IPS DF 6.9 (cell line): ENCODE data around the gene PFKFB2.

ENCODE experiments used
- DNase-seq: peaks from one replicate; pipeline ENCODE4 v3.0.0-alpha.2; 2013; ENCODE audit warnings: low read depth, low spot score
- H3K27ac ChIP-seq: one replicate; pipeline ENCODE4 v1.5.1; 2013; ENCODE audit warnings: low read length, control low read depth
- H3K27me3 ChIP-seq: 2 replicates; pipeline ENCODE4 v1.6.1; 2013; ENCODE audit warnings: mild to moderate bottlenecking, low read length; ENCODE audit not compliant: control insufficient read depth, insufficient read depth
- H3K36me3 ChIP-seq: 2 replicates; pipeline ENCODE4 v1.6.1; 2013; ENCODE audit warnings: low read length; ENCODE audit not compliant: control insufficient read depth, insufficient read depth
- H3K4me1 ChIP-seq: 2 replicates; pipeline ENCODE4 v1.6.1; 2013; ENCODE audit warnings: low read length; ENCODE audit not compliant: control insufficient read depth, insufficient read depth
- H3K4me3 ChIP-seq: 2 replicates; pipeline ENCODE4 v1.5.1; 2013; ENCODE audit warnings: mild to moderate bottlenecking, low read length
- H3K9me3 ChIP-seq: 2 replicates; pipeline ENCODE4 v1.6.1; 2013; ENCODE audit warnings: low read length, inconsistent platforms; ENCODE audit not compliant: control insufficient read depth, insufficient read depth
- WGBS: extraction: QIAGEN DNeasy Blood & Tissue Kit; methylation state at CpG from one replicate; pipeline ENCODE4 v1.1.7; 2013; ENCODE audit warnings: mixed read lengths, missing lambda C conversion rate; ENCODE audit not compliant: insufficient read length, insufficient coverage; 5-methylcytosine and 5-hydroxymethylcytosine counted together

The PFKFB2 gene

DNA sequence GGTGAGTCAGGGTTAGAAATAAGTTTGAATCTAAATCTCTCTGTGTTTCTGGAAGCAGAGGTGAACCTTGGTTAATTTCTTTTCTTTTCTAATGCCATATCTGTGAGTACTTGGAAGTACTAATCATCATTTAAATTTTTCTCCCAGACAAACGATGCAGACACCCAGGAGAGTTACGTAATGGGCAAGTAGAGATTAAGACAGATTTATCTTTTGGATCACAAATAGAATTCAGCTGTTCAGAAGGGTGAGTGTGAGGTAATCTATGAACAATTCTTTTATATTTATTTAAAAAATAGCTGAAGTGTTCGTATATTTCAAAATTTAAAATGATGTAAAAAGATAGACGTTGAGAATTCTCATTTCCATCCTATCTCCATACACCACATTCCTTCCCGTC lies 62.2 kb downstream of the PFKFB2 start:
- Histone ChIP-seq H3K9me3 (no peaks in the 10 kb centered on the region), H3K27ac (no peak overlapping the region), H3K4me3 (no peak overlapping the region), H3K4me1 (no peaks in the 10 kb centered on the region), H3K36me3 (no peaks in the 10 kb centered on the region), H3K27me3 (no peaks in the 10 kb centered on the region)
- no peak for DNase-seq
- WGBS, result 100% methylated on average over 1 of the region's 5 CpGs

DNA sequence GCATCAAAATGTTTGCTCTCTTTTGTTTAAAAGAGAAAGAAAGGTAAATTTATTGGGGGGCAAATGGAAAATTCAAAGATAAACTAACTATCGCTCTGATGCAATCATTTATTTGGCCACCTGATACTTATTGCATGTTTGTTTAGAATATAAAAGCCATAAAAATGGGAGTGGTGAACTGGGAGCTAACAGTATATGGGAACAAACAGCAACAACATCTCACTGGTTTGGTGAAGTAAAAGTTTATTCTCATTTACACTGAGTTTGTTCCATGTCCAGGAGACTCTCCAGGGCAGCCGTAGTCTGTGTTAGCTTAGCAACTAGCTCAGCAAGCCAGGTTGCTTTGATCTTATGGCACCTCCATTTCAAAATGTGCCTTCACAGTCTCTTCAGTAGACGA lies 71.3 kb downstream of the PFKFB2 start:
- no peaks in the 10 kb centered on the region for H3K9me3 ChIP-seq
- no peaks in the 10 kb centered on the region for H3K27me3 ChIP-seq
- H3K36me3 ChIP-seq, result no peaks in the 10 kb centered on the region
- no peak overlapping the region for H3K27ac ChIP-seq
- H3K4me1 ChIP-seq, result no peaks in the 10 kb centered on the region
- WGBS, result no CpG with 5 or more reads among the region's 3 CpGs
- no peak overlapping the region for H3K4me3 ChIP-seq
- DNase-seq, result no peak

DNA sequence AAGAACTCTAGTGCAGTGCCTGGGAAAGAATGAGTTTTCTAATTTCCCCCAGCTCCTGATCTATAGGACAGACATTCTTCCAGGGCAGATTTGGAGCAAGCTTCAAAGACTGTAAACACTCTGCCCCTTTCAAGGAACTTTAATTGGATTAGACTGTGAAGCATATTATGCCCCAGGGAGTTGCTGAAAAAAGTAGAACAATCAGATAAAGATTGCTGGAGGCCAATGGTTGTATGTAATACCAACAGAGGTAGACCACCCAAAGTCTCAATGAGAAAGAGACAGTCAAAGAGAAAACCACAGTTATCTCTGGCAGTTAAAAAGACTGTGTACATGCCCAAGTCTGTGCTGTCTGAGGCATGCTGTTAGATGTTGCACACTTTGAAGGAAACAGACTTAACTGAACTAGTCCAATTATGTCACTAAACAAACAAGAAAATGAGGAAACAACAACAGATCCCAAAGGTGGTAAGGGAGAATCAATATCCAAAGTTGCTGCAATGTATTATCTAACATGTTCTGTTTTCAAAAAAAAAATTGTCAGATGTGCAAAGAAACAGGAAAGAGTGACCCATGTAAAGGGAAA lies 75.4 kb downstream of the PFKFB2 start:
- Histone ChIP-seq H3K36me3 (no peaks in the 10 kb centered on the region), H3K27me3 (no peaks in the 10 kb centered on the region), H3K27ac (no peak overlapping the region), H3K9me3 (no peaks in the 10 kb centered on the region), H3K4me3 (no peak overlapping the region), H3K4me1 (no peaks in the 10 kb centered on the region)
- DNase-seq, result no peak

DNA sequence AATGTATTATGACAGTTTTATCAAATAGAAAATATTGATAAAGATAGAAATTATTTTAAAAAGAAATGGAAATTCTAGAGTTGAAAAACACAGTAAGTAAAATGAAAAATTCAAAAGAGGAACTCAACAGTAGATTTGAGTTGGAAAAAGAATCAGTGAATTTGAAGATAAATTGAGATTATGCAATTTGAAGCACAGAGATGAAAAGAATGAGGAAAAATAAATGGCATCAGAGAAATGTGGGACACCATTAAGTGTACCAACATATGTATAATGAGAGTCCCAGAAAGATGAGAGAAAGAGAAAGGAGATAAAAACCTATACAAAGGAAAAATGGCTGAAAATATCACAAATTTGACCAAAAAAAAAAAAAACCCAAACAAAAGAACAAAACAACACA lies 76.0 kb downstream of the PFKFB2 start:
- Histone ChIP-seq H3K27ac (no peak overlapping the region), H3K9me3 (no peaks in the 10 kb centered on the region)

More for the DNA sequence above, 76.0 kb downstream of the PFKFB2 start:
- Histone ChIP-seq H3K27me3 (no peaks in the 10 kb centered on the region), H3K4me3 (no peak overlapping the region), H3K4me1 (no peaks in the 10 kb centered on the region), H3K36me3 (no peaks in the 10 kb centered on the region)
- DNase-seq, result no peak
